Hematopoietic multipotent progenitor cell treated with erythropoietin and hydrocortisone succinate and interleukin-3 and kit ligand, for 15 days (in vitro differentiated cells): ENCODE data around the gene SCO2.
A peak's percentile ranks its signal among the peaks of the same experiment; 100 is the strongest.

Source experiments
- DNase-seq: peaks from one replicate; pipeline ENCODE4 v3.0.0-alpha.2; 2015; ENCODE audit warnings: low spot score

SCO2 gene

DNA sequence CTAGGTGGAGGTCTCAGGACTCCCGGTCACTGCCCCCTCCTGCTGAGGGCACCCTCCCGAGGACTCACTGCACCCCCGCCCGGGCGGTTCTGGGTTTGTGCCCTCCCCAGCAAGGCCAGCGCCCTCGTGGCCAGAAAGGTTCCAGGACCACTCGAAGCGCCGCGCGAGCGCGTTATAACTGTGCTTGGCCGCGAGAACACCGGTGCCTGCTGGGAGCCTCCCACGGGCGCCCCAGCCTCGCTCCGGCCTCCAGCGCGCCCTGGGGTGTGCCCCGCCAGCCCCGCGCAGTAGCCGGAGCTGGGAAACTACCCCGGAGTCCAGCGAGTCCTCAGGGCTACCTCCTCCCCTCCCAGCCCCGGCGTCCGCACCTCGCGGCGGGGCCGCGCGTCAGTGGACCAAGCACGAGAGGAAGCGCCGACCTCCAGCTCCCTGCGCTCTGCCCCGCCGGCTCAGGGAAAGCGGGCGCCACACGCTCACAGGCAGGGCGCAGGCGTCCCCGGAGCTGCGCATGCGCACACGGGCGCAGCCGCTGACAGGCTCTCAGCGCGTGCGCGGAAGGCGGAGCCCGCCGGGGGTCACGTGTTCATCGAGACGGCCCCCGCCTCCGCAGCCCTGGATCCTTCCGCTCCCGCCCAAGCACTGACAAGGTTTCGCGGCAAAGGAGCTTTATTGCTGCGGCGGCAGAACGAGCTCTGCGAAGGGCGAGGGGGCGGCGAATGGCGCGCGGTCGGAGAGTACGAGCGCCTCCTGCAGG lies at the start of gene SCO2:
SCO2 (minus strand) TSS at position 495 of the 754 bp plus-strand sequence. CDS start 1,187 bp downstream, outside the sequence.
- DNase-seq = peak; percentile 97

DNA sequence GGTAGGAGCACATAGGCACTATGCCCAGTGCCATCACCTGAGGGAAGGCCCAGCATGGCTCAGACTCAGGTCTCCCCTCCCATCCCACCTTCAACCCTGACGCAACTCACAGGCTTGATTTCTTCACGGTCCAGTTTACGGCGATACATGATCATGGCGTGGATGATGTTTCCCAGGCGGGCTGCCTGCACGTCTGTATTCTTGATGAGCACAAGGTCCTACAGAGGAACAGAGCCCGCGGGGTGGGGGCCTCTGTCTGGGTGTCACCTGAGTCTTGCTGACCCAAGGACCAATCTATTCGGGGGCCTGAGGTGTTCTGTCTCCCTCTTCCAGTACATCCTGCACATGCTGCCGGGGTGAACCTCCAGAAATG lies 49.0 kb upstream of the SCO2 start:
- DNase-seq = no peak

GRCh38 chr22:50573491-50574382 lies 48.3 kb upstream of the SCO2 start:
- DNase-seq = no peak

DNA sequence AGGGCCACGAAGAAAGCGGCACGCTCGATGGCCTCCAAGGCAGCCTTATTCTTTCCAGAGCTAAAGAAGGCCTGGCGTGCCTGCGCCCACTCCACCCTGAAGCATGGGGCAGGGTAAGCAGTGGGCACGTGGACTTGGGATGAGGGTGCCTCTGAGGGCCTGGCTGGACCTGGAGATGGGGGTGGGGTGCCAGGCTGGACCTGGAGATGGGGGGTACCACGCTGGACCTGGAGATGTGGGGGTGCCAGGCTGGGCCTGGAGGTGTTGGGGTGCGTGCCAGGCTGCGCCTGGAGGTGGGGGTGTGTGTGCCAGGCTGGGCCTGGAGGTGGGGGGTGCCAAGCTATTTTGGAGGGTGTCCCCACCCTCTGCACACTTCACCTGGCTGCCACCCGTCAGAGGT lies 47.6 kb upstream of the SCO2 start:
- DNase-seq = no peak

GRCh38 chr22:50571264-50572175 lies 46.1 kb upstream of the SCO2 start:
- DNase-seq = no peak

DNA sequence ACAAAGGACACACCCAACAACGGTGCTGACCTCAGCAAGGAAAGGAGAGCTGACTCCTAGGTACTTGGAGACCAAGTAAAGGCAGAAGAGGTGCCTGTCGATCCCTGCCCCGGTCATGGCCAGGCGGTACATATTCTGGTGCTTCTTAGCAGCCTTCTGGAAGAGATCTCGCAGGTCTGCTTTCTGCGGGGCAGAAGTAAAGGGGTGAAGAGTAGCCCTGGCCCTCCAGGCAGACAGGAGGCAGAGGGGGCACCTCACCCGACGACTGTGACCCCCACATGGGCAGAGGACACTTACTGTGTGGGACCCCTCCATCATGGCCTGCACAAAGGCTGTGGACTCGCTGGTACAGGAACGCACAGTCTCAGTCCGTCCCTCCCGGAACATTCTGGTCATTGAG lies 45.5 kb upstream of the SCO2 start:
- DNase-seq = no peak

GRCh38 chr22:50569896-50570535 lies 44.6 kb upstream of the SCO2 start:
- no peak for DNase-seq

DNA sequence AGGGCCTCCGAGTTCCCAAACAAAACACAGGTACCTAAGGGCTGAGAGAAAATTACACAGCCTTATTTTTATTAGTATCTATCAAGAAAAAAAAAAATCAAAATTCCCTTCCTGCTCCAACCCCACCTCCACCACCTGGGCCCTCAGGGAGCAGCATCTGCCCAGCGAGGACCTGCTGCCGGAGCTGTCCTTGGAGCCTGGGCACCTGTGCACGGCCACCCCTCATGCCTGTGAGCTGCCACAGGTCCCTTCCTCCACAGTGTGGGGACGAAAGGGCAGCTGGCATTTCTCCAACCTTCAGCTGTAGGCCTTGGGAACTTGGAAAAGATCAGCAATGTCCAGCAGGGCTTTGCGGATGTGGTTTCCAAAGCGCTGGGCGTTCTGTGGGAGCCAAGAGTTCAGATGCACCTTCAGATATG lies 43.7 kb upstream of the SCO2 start:
- DNase-seq = no peak

DNA sequence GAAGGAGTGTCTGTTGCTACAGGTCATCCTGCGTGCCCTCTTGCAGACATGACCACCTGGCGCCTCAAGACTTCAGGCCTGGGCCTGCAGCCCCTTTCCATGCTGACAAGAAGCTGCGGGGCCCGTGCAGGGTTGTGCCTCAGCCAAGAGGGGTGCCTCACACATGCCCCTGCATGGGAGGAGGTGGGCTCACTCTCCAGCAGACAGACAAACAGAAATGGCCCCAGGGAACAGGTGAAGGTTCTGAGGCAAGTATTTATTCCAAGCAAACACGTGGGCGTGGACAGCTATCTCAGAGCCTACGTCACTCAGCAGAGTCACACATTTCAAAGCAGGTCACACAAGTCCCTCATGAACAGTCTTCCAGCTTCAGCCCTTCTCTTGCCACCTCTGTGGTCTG lies 43.2 kb upstream of the SCO2 start:
- DNase-seq = no peak

GRCh38 chr22:50567721-50568252 lies 42.4 kb upstream of the SCO2 start:
- no peak for DNase-seq

- DNase-seq = no peak
Observed at GRCh38 chr22:50564289-50564688, 38.9 kb upstream of the SCO2 start.

- no peak for DNase-seq
Observed at GRCh38 chr22:50563413-50564160, 38.2 kb upstream of the SCO2 start.

DNA sequence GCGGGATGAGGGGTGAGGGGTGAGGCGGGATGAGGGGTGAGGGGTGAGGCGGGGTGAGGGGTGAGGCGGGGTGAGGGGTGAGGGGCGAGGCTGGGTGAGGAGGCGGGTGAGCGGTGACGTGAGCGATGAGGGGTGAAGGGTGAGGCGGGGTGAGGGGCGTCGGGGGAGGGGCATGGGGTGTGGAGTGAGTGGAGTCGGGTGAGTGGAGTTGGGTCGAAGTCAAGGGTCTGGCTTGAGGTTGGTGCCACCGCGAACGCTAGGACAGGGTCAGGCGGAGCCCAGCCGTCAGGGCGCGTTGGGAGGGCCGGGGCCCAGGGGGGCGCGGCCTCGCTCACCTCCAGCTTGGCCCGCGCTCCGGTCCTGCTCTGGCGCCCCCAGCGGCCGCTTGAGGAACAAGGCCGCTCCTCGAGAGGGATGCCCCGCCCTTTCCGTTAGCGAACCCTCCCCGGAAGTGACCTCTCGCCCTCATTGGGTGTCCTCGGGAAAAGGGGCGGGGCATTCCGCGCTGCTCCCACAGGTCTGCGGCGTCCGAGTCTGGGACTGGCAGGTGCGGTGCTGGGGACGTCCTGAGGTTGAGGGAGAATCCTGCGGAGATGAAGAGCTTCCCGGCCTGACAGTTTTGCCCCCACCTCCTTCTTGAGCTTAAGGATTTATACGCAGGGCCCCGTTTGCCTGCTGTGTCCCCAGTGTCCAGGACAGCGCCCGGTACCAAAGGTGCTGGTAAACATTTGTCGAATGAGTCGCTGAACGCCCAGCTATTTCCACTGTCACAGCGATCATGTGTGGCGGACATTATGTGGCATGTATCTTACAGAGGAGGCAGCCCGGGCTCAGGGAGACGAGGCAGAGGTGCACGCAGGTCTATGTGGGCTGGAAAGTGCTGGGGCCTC lies 37.4 kb upstream of the SCO2 start, which contains the start of gene SYCE3:
SYCE3 (minus strand) TSS at position 397 of the 890 bp plus-strand sequence. CDS start 6,514 bp downstream, outside the sequence.
- peak; percentile 98 for DNase-seq

DNA sequence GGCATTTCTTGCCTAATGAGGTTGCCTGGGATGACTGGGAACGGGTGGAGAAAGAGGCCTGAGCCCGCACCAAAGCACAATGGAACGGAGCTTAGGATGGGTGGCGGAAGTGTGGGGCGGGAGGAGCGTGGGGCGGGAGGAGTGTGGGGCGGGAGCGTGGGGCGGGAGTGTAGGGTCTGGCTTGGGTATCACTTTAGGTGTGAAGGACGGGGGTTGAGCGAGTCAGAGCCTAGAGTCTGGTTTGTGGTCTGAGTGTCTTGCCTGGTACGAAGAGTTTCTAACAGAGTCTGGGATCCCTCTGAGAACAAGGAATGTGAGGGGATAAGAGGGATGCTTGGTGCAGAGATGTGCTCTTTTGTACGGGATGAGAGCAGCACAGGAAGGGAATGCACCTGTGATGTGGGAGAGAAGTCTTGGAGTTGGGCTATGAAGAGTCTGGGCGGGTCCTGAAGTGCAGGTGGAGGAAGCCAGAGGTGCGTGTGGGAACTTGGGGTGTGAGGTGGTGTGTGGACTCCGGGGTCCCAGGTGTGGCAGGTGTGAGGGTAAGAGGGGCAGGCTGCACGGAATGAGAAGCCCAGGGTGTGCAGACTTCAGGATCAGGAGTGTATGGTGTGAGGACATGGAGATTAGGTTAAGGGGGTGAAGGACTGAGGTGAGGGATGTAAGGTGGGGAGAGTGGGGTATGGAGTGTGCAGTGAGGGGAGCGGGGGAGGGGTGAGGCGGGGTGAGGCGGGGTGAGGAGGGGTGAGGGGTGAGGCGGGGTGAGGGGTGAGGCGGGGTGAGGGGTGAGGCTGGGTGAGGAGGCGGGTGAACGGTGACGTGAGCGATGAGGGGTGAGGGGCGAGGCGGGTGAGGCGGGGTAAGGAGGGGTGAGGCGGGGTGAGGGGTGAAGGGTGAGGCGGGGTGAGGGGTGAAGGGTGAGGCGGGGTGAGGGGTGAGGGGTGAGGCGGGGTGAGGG lies 36.3 kb upstream of the SCO2 start:
- DNase-seq = no peak

GRCh38 chr22:50560034-50560433 lies 34.6 kb upstream of the SCO2 start:
- no peak for DNase-seq

GRCh38 chr22:50556703-50557102 lies 31.3 kb upstream of the SCO2 start:
- no peak for DNase-seq

- no peak for DNase-seq
Observed at GRCh38 chr22:50553310-50553709, 27.9 kb upstream of the SCO2 start.

DNA sequence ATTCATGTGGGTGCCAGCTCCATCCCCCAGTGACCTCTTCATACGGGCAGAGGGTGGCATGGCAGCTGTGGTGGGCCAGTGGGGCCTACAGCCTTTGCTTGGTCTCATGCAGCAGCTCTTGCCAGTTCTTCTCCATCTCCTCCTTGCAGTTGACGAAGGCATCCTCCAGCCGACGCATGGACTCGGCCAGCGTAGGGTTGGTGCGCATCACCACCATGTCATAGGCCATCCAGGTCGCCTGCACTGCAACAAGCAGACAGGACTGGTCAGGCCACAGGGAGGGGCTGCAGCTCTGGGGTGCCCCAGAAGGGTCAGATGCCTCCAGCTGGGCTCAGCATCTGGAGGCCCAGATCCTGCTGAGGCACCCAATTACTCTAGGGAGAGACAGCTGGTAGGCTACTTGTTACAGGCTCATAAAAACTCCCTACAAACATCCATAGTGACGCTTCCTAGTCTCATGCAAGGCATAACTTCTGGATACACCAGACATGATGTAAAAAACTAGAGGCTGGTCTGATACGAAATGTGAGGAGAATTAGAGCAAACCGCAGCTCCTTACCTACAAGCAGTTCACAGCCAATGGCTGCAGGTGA lies 25.9 kb upstream of the SCO2 start:
- no peak for DNase-seq
